Pancreas (tissue), 10 donors: ENCODE data around the gene HOMER1. TPM values are rescaled to one million over a fixed set of nuclear protein-coding genes. Genes with fewer than 3 reads are reported as not detected.
A peak's percentile ranks its signal among the peaks of the same experiment; 100 is the strongest.

Experiments
- ATAC-seq, 4 donors: fragments of 200-7000 bp; cut with Tn5 transposase; one replicate each; pipeline versions ENCODE4 v1.8.0 to v1.9.1; 2020; ENCODE audit warnings: mild to moderate bottlenecking in 4 of 4, moderate library complexity in 4 of 4
- DNase-seq, 6 donors: peaks; one replicate each; pipeline ENCODE4 v3.0.0-alpha.2; 2020
- FAIRE-seq: peaks from 2 replicates; lab custom pipeline; 2012; peaks lifted over from hg19 to GRCh38; lab: Jason Lieb, UNC
- H3K27ac ChIP-seq, 4 donors: fragments of 200-600 bp; sonication (generic); 1 replicate in 3 of 4; 2 replicates in 1 of 4; pipeline versions ENCODE4 v1.5.0 to v1.8.0; 2020
- H3K27me3 ChIP-seq, 4 donors: fragments of 200-600 bp; one replicate each; pipeline ENCODE4 v1.8.0; 2021
- H3K36me3 ChIP-seq, 3 donors: fragments of 200-600 bp; sonication (generic) in 1 of 3; one replicate each; pipeline versions ENCODE4 v1.5.0 to v1.8.0; 2020 to 2021
- H3K4me1 ChIP-seq, 3 donors: fragments of 200-600 bp; one replicate each; pipeline ENCODE4 v1.8.0; 2021
- H3K4me3 ChIP-seq, 4 donors: fragments of 200-600 bp; sonication (generic) in 2 of 4; one replicate each; pipeline versions ENCODE4 v1.5.0 to v1.8.0; 2020 to 2021
- H3K9me3 ChIP-seq, 4 donors: fragments of 200-600 bp; one replicate each; pipeline ENCODE4 v1.8.0; 2021
- WGBS, 2 donors: extraction: QIAGEN DNeasy Blood & Tissue Kit; methylation state at CpG; one replicate each; pipeline ENCODE4 v1.1.7; 2013; 5-methylcytosine and 5-hydroxymethylcytosine counted together
- intact Hi-C, 3 donors: fragments of 100-400 bp; cut with DNase I; formaldehyde crosslinking; loops; one replicate each; pipeline versions ENCODE4 v1.11.1 to v1.14.2; 2022
- polyA plus RNA-seq, 2 donors: library from polyadenylated mRNA; stranded (reverse); fragments of 200-250 nt; gene quantifications; one replicate each; pipeline ENCODE4 v1.2.3, GENCODE V29; 2013
- total RNA-seq, 6 donors: library from RNA; stranded (reverse); fragmentation: NEBNext Ultra II Directional in 4 of 6; extraction: Animal tissue kit (Norgen Biotek cat#: 25700) in 4 of 6; gene quantifications; one replicate each; pipeline versions ENCODE4 v1.2.1 to v1.2.4, GENCODE V29; 2021 to 2023
- TF ChIP-seq, protein P1 (sequence below), 4 donors: fragments of 200-600 bp; sonication (generic) in 3 of 4; IDR thresholded peaks; one replicate each; pipeline versions ENCODE4 v1.5.0 to v1.8.0; 2021; ENCODE audit warnings: antibody characterized with exemption in 4 of 4
- donor health status: healthy with polysubstance abuse.
- donor health status: DM: no; HTN: no; CAD: no; lungs with moderate emphysema.
- donor health status: DM: no; HTN: no; CAD: no.
- donor health status: control.
- donor health status: control.
- donor health status: Bipolar disorder and iron deficiency.
- donor health status: DM: yes; HTN: yes; CAD: no.
- donor health status: DM: no; HTN: no; CAD: no.
- donor health status: DM: no; HTN: no; CAD: no.
- donor health status: DM: yes; HTN: yes; CAD: no.

HOMER1 gene
- total and polyA plus RNA-seq, 8 donors = 0.56 to 3.6 (median 1.3) TPM

DNA sequence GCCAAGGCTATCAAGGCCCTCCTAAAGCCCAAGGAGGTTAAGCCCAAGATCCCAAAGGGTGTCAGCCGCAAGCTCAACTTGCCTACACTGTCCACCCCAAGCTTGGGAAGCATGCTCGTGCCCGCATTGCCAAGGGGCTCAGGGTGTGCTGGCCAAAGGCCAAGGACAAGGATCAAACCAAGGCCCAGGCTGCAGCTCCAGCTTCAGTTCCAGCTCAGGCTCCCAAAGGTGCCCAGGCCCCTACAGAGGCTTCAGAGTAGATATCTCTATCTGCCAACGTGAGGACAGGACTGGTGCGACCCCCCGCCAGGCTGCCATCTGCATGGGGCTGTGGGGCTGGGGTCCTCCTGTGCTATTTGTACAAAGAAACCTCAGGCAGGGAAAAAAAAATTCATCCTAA lies 3.3 kb downstream of the HOMER1 start:
- DNase-seq = peak in 2 of 6 donors; percentile 23 to 61
- FAIRE-seq = no peak
- TF ChIP-seq, protein P1, sequence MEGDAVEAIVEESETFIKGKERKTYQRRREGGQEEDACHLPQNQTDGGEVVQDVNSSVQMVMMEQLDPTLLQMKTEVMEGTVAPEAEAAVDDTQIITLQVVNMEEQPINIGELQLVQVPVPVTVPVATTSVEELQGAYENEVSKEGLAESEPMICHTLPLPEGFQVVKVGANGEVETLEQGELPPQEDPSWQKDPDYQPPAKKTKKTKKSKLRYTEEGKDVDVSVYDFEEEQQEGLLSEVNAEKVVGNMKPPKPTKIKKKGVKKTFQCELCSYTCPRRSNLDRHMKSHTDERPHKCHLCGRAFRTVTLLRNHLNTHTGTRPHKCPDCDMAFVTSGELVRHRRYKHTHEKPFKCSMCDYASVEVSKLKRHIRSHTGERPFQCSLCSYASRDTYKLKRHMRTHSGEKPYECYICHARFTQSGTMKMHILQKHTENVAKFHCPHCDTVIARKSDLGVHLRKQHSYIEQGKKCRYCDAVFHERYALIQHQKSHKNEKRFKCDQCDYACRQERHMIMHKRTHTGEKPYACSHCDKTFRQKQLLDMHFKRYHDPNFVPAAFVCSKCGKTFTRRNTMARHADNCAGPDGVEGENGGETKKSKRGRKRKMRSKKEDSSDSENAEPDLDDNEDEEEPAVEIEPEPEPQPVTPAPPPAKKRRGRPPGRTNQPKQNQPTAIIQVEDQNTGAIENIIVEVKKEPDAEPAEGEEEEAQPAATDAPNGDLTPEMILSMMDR (IDR thresholded peaks at IDR 0.05) = no peak
- no peak for ATAC-seq
- Histone ChIP-seq H3K27ac (no peak overlapping the region), H3K9me3 (no peaks in the 10 kb centered on the region), H3K4me1 (peaks cover 0 to 10% (median 0%) of the 10 kb centered on the region in 3 donors), H3K27me3 (no peaks in the 10 kb centered on the region), H3K36me3 (no peaks in the 10 kb centered on the region), H3K4me3 (no peak overlapping the region)
- intact Hi-C loops = no loop called here
- 87 to 89% methylated on average over 6 of the region's 6 CpGs for WGBS, 2 donors

DNA sequence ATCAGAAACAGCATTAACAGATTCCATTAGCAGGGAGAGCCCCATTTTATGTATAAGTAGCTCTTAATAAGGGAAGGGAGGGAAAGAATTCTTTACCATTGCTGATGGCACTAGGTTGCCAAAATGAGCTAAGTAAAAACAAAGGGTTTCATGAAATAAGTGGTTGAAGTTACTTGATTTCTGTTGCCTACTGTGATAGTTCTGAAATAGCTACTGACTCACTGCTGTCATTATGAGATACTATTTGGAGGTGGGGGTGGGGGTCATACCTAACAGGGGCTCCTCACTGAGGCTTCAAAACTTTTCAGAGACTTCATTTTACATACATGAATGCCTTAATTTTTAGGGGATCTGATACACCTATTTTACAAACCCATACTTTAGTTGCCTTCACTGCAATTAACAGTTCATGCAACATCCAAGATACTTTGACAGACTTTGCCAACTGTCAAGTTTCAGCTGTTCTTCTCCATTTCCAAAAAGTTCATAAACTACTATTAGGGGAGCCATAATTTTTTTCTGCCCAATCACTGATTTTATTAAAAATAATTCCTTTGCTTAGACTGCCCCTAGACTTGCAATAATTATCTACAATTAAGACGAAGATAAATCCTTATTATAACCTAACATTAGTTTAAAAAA lies 4.6 kb downstream of the HOMER1 start:
- TF ChIP-seq, protein P1 (IDR thresholded peaks at IDR 0.05) = no peak
- Histone ChIP-seq H3K27me3 (no peaks in the 10 kb centered on the region), H3K4me1 (peaks cover 0 to 10% (median 0%) of the 10 kb centered on the region in 3 donors), H3K9me3 (no peaks in the 10 kb centered on the region), H3K36me3 (no peaks in the 10 kb centered on the region), H3K4me3 (no peak overlapping the region), H3K27ac (no peak overlapping the region)
- ATAC-seq (no peak), FAIRE-seq (no peak), DNase-seq (no peak)
- intact Hi-C loops = no loop called here
- WGBS, 2 donors = 82 to 83% methylated on average over 1 of the region's 1 CpG

DNA sequence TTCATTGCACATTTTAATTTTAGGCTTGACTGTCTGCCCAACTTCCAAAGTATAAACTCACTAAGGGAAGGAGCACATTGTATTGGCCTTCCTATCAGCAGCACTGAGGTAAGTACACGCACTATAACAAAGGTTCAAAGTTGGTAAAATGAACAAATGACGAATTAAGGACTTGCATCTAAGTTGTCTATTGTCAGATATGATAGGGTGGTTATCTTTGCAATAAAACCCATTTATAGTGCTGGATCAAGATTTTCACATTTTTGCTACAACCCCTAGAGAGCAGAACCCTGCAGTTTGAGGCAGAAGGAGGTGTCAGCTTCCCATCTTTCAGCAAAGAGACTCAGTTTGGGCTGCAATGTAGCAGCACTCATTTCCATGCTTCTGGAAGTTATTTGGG lies 5.1 kb downstream of the HOMER1 start:
- no peak overlapping the region for H3K27ac ChIP-seq
- TF ChIP-seq, protein P1 (IDR thresholded peaks at IDR 0.05) = no peak
- ATAC-seq (no peak), DNase-seq (no peak), FAIRE-seq (no peak)
- 87 to 94% methylated on average over 2 of the region's 2 CpGs for WGBS, 2 donors
- H3K4me3 ChIP-seq = no peak overlapping the region
- no peaks in the 10 kb centered on the region for H3K27me3 ChIP-seq
- intact Hi-C loops = no loop called here
- H3K9me3 ChIP-seq = no peaks in the 10 kb centered on the region
- H3K4me1 ChIP-seq = peaks cover 0 to 10% (median 0%) of the 10 kb centered on the region in 3 donors
- no peaks in the 10 kb centered on the region for H3K36me3 ChIP-seq

DNA sequence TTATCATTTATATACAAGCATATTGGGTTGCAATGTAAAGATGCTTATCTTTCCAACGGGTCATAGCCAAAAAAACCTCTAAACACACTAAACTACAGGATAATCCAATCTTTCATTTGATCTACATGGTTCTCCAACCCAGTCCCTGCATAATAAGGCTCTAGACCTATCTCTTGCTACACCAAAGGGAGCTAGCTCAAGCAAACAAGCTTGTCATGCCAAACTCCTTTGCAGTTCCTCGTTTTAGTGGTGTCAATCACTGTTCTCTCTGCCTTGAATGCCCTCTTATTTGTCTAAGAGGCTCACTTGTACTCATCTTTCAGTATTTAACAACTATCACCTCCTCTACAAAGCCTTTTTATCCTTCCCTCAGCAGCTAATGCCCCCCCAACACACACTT lies 5.6 kb downstream of the HOMER1 start:
- WGBS, 2 donors = 29 to 33% methylated on average over 2 of the region's 2 CpGs
- ATAC-seq (no peak), FAIRE-seq (no peak), DNase-seq (no peak)
- intact Hi-C loops = no loop called here
- Histone ChIP-seq H3K4me3 (no peak overlapping the region), H3K27ac (no peak overlapping the region), H3K27me3 (no peaks in the 10 kb centered on the region), H3K9me3 (no peaks in the 10 kb centered on the region), H3K36me3 (no peaks in the 10 kb centered on the region), H3K4me1 (peaks cover 0 to 10% (median 0%) of the 10 kb centered on the region in 3 donors)
- TF ChIP-seq, protein P1 (IDR thresholded peaks at IDR 0.05) = no peak
